GM23338 (cell line): ENCODE measurements around the gene FAM83F. TPM values are rescaled to one million over a fixed set of nuclear protein-coding genes. Genes with fewer than 3 reads are reported as not detected.

Experiments
- ATAC-seq: fragments of 200-7000 bp; cut with Tn5 transposase; 3 replicates; pipeline ENCODE4 v1.9.1; 2020
- DNase-seq: peaks from one replicate; pipeline ENCODE4 v3.0.0-alpha.2; 2015; ENCODE audit warnings: low spot score
- H2AFZ ChIP-seq: fragments of 200-600 bp; sonication (generic); 2 replicates; pipeline ENCODE4 v1.8.0; 2016; ENCODE audit warnings: antibody characterized with exemption, mild to moderate bottlenecking, moderate library complexity
- H3F3A ChIP-seq: fragments of 200-600 bp; sonication (generic); replicated peaks from 2 replicates; pipeline ENCODE4 v1.8.0; 2017; ENCODE audit warnings: antibody characterized with exemption, mixed run types, low read depth
- H3K27ac ChIP-seq: fragments of 200-600 bp; sonication (generic); 2 replicates; pipeline ENCODE4 v1.6.1; 2016; ENCODE audit warnings: low read depth
- H3K27me3 ChIP-seq: fragments of 200-600 bp; sonication (generic); 2 replicates; pipeline ENCODE4 v1.8.0; 2016; ENCODE audit warnings: mild to moderate bottlenecking, mixed run types, moderate library complexity; ENCODE audit not compliant: insufficient read depth
- H3K36me3 ChIP-seq: fragments of 200-600 bp; sonication (generic); 2 replicates; pipeline ENCODE4 v1.8.0; 2016; ENCODE audit warnings: mild to moderate bottlenecking; ENCODE audit not compliant: insufficient read depth
- H3K4me1 ChIP-seq: fragments of 200-600 bp; sonication (generic); 2 replicates; pipeline ENCODE4 v1.8.0; 2016; ENCODE audit warnings: mild to moderate bottlenecking, moderate library complexity; ENCODE audit not compliant: insufficient read depth
- H3K4me2 ChIP-seq: fragments of 200-600 bp; sonication (generic); 2 replicates; pipeline ENCODE4 v1.7.1; 2017; ENCODE audit warnings: mixed run types
- H3K4me3 ChIP-seq: fragments of 200-600 bp; sonication (generic); 2 replicates; pipeline ENCODE4 v1.6.1; 2016; ENCODE audit warnings: mixed run types
- H3K79me2 ChIP-seq: fragments of 200-600 bp; sonication (generic); replicated peaks from 2 replicates; pipeline ENCODE4 v1.8.0; 2017; ENCODE audit warnings: mild to moderate bottlenecking; ENCODE audit not compliant: insufficient read depth
- H3K9me2 ChIP-seq: fragments of 200-600 bp; sonication (generic); 2 replicates; pipeline ENCODE4 v1.8.0; 2017; ENCODE audit not compliant: insufficient read depth
- H4K20me1 ChIP-seq: fragments of 200-600 bp; sonication (generic); replicated peaks from 2 replicates; pipeline ENCODE4 v1.8.0; 2017; ENCODE audit warnings: mild to moderate bottlenecking; ENCODE audit not compliant: insufficient read depth
- H3K27ac Mint-ChIP-seq: 2 replicates; pipeline ENCODE4 v1.8.0; 2020; ENCODE audit warnings: inconsistent platforms, mild to moderate bottlenecking, moderate library complexity, mixed read lengths
- H3K27me3 Mint-ChIP-seq: 3 replicates; pipeline ENCODE4 v1.8.0; 2022; ENCODE audit warnings: low read depth, mild to moderate bottlenecking, moderate library complexity, mixed read lengths, inconsistent platforms; ENCODE audit not compliant: insufficient read depth, poor library complexity
- H3K36me3 Mint-ChIP-seq: 3 replicates; pipeline ENCODE4 v1.8.0; 2021; ENCODE audit warnings: low read depth, mild to moderate bottlenecking, inconsistent platforms, moderate library complexity, mixed read lengths
- H3K4me1 Mint-ChIP-seq: 3 replicates; pipeline ENCODE4 v1.8.0; 2020; ENCODE audit warnings: mild to moderate bottlenecking, inconsistent platforms, mixed read lengths
- H3K4me3 Mint-ChIP-seq: 3 replicates; pipeline ENCODE4 v1.8.0; 2021; ENCODE audit warnings: moderate library complexity, mild to moderate bottlenecking, inconsistent platforms, mixed read lengths
- H3K9me3 Mint-ChIP-seq: 3 replicates; pipeline ENCODE4 v1.8.0; 2020; ENCODE audit warnings: moderate library complexity, mild to moderate bottlenecking, inconsistent platforms, mixed read lengths
- CREB1 ChIP-seq: fragments of 250-450 bp; sonication (Bioruptor Pico); IDR thresholded peaks from 2 replicates; pipeline ENCODE4 v1.5.0; 2020; ENCODE audit warnings: low read depth, mild to moderate bottlenecking, moderate library complexity
- ETS1 ChIP-seq: IDR thresholded peaks from 2 replicates; pipeline ENCODE4 v1.6.1; 2016; ENCODE audit warnings: antibody characterized with exemption
- ZNF114 ChIP-seq: fragments of 250-450 bp; sonication (Bioruptor Pico); IDR thresholded peaks from 2 replicates; pipeline ENCODE4 v1.5.0; 2020; ENCODE audit warnings: mild to moderate bottlenecking, moderate library complexity
- ZNF331 ChIP-seq: fragments of 250-450 bp; sonication (Bioruptor Pico); IDR thresholded peaks from 2 replicates; pipeline ENCODE4 v1.5.0; 2020; ENCODE audit warnings: low read depth, mild to moderate bottlenecking, moderate library complexity
- polyA plus RNA-seq: library from polyadenylated mRNA; unstranded; fragments of >200 nt; fragmentation: Nextera tagmentation; extraction: Ambion mirVana; gene quantifications from 2 replicates; pipeline ENCODE4 v1.2.1, GENCODE V29; 2016
- total RNA-seq: library from RNA; depleted of rRNA; stranded (reverse); fragments of >200 nt; shearing (Covaris generic); gene quantifications from 2 replicates; pipeline ENCODE4 v1.2.3, GENCODE V29; 2014
- TF ChIP-seq, protein P1 (sequence below): fragments of 250-450 bp; sonication (Bioruptor Pico); IDR thresholded peaks from 2 replicates; pipeline ENCODE4 v1.5.0; 2020; ENCODE audit warnings: mild to moderate bottlenecking, moderate library complexity
- TF ChIP-seq, protein P2 (sequence below), 2 experiments: fragments of 200-600 bp in 1 of 2; sonication (generic) in 1 of 2; conservative IDR thresholded peaks; 2 replicates each; pipeline versions ENCODE4 v1.5.1 to v1.6.1; 2016 to 2017; ENCODE audit warnings: antibody characterized with exemption in 2 of 2, low read depth in 2 of 2, mild to moderate bottlenecking in 2 of 2, moderate library complexity in 1 of 2

Gene FAM83F
- total and polyA plus RNA-seq, 2 experiments from 2014 or later = 3.7 to 15.9 TPM

- H3K36me3 Mint-ChIP-seq = no peaks in the 10 kb centered on the region
- no peak overlapping the region for H3K4me3 ChIP-seq
- no peak overlapping the region for H2AFZ ChIP-seq
- H3K9me2 ChIP-seq = no peaks in the 10 kb centered on the region
- H3K27me3 ChIP-seq = no peaks in the 10 kb centered on the region
- H3K27ac Mint-ChIP-seq = no peak overlapping the region
- DNase-seq = no peak
- H3K4me2 ChIP-seq = no peak overlapping the region
- TF ChIP-seq ZNF331 (CRISPR knock-in tag) = no peak
- TF ChIP-seq ZNF114 (CRISPR knock-in tag) = no peak
- TF ChIP-seq ETS1 = no peak
- TF ChIP-seq, protein P1, sequence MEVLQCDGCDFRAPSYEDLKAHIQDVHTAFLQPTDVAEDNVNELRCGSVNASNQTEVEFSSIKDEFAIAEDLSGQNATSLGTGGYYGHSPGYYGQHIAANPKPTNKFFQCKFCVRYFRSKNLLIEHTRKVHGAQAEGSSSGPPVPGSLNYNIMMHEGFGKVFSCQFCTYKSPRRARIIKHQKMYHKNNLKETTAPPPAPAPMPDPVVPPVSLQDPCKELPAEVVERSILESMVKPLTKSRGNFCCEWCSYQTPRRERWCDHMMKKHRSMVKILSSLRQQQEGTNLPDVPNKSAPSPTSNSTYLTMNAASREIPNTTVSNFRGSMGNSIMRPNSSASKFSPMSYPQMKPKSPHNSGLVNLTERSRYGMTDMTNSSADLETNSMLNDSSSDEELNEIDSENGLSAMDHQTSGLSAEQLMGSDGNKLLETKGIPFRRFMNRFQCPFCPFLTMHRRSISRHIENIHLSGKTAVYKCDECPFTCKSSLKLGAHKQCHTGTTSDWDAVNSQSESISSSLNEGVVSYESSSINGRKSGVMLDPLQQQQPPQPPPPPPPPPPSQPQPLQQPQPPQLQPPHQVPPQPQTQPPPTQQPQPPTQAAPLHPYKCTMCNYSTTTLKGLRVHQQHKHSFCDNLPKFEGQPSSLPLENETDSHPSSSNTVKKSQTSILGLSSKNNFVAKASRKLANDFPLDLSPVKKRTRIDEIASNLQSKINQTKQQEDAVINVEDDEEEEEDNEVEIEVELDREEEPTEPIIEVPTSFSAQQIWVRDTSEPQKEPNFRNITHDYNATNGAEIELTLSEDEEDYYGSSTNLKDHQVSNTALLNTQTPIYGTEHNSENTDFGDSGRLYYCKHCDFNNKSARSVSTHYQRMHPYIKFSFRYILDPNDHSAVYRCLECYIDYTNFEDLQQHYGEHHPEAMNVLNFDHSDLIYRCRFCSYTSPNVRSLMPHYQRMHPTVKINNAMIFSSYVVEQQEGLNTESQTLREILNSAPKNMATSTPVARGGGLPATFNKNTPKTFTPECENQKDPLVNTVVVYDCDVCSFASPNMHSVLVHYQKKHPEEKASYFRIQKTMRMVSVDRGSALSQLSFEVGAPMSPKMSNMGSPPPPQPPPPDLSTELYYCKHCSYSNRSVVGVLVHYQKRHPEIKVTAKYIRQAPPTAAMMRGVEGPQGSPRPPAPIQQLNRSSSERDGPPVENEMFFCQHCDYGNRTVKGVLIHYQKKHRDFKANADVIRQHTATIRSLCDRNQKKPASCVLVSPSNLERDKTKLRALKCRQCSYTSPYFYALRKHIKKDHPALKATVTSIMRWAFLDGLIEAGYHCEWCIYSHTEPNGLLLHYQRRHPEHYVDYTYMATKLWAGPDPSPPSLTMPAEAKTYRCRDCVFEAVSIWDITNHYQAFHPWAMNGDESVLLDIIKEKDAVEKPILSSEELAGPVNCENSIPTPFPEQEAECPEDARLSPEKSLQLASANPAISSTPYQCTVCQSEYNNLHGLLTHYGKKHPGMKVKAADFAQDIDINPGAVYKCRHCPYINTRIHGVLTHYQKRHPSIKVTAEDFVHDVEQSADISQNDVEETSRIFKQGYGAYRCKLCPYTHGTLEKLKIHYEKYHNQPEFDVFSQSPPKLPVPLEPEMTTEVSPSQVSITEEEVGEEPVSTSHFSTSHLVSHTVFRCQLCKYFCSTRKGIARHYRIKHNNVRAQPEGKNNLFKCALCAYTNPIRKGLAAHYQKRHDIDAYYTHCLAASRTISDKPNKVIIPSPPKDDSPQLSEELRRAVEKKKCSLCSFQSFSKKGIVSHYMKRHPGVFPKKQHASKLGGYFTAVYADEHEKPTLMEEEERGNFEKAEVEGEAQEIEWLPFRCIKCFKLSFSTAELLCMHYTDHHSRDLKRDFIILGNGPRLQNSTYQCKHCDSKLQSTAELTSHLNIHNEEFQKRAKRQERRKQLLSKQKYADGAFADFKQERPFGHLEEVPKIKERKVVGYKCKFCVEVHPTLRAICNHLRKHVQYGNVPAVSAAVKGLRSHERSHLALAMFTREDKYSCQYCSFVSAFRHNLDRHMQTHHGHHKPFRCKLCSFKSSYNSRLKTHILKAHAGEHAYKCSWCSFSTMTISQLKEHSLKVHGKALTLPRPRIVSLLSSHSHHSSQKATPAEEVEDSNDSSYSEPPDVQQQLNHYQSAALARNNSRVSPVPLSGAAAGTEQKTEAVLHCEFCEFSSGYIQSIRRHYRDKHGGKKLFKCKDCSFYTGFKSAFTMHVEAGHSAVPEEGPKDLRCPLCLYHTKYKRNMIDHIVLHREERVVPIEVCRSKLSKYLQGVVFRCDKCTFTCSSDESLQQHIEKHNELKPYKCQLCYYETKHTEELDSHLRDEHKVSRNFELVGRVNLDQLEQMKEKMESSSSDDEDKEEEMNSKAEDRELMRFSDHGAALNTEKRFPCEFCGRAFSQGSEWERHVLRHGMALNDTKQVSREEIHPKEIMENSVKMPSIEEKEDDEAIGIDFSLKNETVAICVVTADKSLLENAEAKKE (CRISPR knock-in tag) = no peak
- TF ChIP-seq CREB1 = no peak
- TF ChIP-seq, protein P2, sequence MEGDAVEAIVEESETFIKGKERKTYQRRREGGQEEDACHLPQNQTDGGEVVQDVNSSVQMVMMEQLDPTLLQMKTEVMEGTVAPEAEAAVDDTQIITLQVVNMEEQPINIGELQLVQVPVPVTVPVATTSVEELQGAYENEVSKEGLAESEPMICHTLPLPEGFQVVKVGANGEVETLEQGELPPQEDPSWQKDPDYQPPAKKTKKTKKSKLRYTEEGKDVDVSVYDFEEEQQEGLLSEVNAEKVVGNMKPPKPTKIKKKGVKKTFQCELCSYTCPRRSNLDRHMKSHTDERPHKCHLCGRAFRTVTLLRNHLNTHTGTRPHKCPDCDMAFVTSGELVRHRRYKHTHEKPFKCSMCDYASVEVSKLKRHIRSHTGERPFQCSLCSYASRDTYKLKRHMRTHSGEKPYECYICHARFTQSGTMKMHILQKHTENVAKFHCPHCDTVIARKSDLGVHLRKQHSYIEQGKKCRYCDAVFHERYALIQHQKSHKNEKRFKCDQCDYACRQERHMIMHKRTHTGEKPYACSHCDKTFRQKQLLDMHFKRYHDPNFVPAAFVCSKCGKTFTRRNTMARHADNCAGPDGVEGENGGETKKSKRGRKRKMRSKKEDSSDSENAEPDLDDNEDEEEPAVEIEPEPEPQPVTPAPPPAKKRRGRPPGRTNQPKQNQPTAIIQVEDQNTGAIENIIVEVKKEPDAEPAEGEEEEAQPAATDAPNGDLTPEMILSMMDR (conservative IDR thresholded peaks at IDR 0.05; ENCODE audit: low read depth in 2 of 2) = no peak
- H3K4me1 Mint-ChIP-seq = peaks cover 24% of the 10 kb centered on the region
- H3K27me3 Mint-ChIP-seq = peaks cover 6% of the 10 kb centered on the region
- H3K4me1 ChIP-seq = peaks cover 25% of the 10 kb centered on the region
- H3K4me3 Mint-ChIP-seq = no peak overlapping the region
- no peaks in the 10 kb centered on the region for H3F3A ChIP-seq
- H3K9me3 Mint-ChIP-seq = no peaks in the 10 kb centered on the region
- H3K27ac ChIP-seq = no peak overlapping the region
- H4K20me1 ChIP-seq = peaks cover 20% of the 10 kb centered on the region
- peaks cover 73% of the 10 kb centered on the region for H3K79me2 ChIP-seq
- no peak for ATAC-seq
- H3K36me3 ChIP-seq = no peaks in the 10 kb centered on the region
Measured at GRCh38 chr22:40051322-40051721, 56.6 kb downstream of the FAM83F start.
